ENCODE data around the gene ITPKC.
"Not testable (repeated sequence)": the region's sequence is repeated elsewhere in the genome, so short reads cannot be mapped to it uniquely, and the experiment has no call there.

The ITPKC gene

DNA sequence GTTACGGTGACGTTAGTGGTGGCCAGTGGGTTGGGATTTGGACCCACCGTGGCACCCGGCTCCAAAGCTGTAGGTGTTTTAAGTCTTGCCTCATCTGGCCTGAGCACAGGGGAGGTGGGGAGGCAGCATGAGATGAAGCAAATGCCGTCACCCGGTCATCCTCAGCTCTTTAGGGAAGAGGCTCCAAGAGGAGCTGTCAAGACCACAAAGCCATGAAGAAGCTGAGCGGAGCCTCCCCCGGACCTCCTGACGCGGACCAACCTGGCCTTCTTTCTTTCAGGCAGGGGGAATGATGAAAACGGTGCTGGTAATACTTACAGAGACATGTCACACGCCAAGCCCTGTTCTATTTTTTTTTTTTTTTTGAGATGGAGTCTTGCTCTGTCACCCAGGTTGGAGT is 26.0 kb downstream of the ITPKC start:
- no peak for DNase-seq

GRCh38 chr19:40743926-40744325 is 27.0 kb downstream of the ITPKC start:
- no peak for DNase-seq

GRCh38 chr19:40744554-40745401 is 27.9 kb downstream of the ITPKC start:
- peak; percentile 17 for DNase-seq

- DNase-seq: no peak
Observed at GRCh38 chr19:40745402-40745780, 28.5 kb downstream of the ITPKC start.

GRCh38 chr19:40747536-40747935 is 30.6 kb downstream of the ITPKC start:
- no peak for DNase-seq

GRCh38 chr19:40750058-40750873 is 33.4 kb downstream of the ITPKC start, which contains the start of gene ACTMAP:
Gene ACTMAP, minus strand, starts transcription at chr19:40750477. Its CDS starts 674 bp downstream, at chr19:40749803.
- peak; percentile 100 for DNase-seq

DNA sequence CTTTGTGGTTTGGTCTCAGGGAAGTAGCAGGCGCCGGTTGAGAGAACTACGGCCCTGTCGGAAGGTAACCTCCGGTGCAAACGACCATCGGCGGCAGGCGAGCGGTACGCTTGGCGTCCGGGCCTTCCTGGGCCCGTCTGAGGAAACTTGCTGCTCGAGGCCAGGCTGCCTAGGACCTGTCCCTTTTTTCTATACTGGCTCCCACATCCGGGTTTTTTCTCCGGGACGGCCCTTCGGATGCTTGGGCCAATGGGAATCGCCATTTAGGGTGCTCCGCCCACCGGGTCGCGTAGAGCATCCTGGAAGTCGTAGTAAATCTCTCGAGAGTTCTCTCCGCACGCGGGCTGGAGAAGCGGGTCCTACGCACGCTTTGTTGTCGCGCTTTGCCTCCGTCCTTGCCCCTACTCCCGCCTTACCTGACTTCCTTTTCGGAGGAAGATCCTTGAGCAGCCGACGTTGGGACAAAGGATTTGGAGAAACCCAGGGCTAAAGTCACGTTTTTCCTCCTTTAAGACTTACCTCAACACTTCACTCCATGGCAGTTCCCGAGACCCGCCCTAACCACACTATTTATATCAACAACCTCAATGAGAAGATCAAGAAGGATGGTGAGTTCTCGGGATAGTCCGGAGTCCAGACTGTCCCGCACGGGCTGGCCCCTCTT is 34.1 kb downstream of the ITPKC start, which contains the start of gene SNRPA:
Gene SNRPA, plus strand, starts transcription at position 330 of the 664 bp plus-strand sequence. Its CDS starts 206 bp downstream, at position 536.
- peak; percentile 99 for DNase-seq

GRCh38 chr19:40752257-40752781 is 35.4 kb downstream of the ITPKC start:
- no peak for DNase-seq

DNA sequence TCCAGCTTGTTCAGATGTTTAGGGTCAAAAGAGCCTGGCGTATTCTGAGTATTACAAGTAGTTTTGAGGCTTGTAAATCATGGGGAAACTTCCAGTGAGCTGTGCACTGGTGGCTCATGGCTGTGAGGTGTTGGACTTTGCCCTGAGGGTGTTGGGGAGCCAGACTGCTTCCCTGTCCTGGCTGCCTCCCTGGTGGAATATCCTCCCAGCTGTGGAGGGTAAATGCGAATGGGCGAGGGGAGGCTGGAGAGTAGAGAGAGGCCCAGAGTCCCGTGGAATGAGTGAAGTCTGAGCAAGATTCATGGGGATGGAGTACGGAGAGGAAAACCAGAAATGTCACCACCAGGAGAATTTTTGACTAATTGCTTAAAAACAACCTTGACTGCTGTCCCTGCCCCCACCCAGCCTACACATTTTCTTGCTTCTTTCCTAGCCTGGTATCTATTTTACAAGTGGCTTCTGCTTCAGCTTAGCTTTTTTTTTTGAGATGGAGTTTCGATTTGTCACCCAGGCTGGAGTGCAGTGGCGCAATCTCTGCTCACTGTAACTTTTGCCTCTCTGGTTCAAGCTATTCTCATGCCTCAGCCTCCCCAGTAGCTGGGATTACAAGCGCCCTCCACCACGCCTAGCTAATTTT is 37.8 kb downstream of the ITPKC start:
- DNase-seq: no peak

DNA sequence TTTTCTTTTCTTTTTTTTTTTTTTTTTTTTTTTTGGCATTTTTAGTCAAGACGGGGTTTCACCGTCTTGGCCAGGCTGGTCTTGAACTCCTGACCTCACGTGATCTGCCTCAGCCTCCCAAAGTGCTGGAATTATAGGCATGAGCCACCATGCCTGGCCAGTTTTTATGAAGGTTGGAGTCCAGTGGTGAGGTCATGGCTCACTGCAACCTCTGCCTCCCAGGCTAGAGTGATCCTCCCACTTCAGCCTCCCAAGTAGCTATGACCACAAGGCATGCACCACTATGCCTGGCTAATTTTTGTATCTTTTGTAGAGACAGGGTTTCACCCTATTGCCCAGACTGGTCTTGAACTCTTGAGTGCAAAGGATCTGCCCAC is 38.3 kb downstream of the ITPKC start:
- DNase-seq: no peak

GRCh38 chr19:40755791-40756190 is 38.9 kb downstream of the ITPKC start:
- DNase-seq: no peak

- no peak for DNase-seq
Observed at GRCh38 chr19:40756502-40757110, 39.7 kb downstream of the ITPKC start.

GRCh38 chr19:40758491-40758890 is 41.6 kb downstream of the ITPKC start:
- DNase-seq: no peak

- no peak for DNase-seq
Observed at GRCh38 chr19:40759352-40759751, 42.4 kb downstream of the ITPKC start.

GRCh38 chr19:40762754-40763470 is 46.0 kb downstream of the ITPKC start:
- no peak for DNase-seq

DNA sequence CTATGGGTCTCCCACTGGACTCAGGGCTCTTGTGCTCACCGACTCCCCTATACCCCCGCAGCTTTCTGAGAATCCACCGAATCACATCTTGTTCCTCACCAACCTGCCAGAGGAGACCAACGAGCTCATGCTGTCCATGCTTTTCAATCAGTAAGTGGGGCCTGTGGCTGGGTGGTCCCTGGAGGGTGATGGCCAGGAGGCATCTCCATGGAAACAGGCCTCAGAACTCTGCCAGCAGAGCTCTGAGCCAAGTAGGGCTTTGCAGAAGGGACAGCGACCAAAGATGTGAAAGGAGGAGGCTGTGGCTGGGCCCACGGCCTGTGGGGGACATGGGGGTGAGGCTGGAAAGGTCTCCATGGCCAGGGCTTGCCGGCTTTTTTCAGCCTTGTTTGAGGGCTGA is 46.6 kb downstream of the ITPKC start:
- no peak for DNase-seq

DNA sequence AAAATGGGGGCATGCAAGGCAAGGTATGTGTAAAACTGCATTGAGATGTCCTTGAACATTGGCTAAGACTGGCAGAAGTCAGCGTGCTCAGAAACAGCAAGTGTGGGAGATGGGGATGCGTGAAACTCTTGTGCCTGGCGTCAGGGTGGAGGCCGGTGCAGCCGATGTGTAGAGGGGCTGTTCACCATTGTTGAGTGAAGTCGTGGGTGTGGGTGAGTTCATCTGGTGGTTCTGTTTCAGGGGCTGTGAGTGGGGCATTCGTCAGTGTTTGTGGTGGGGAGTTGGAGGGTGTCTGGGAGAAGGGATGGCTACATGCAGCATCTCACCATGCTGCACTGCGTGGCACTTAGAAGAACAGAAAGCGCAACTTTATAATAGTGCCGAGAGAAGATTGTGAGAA is 47.1 kb downstream of the ITPKC start:
- DNase-seq: no peak

DNA sequence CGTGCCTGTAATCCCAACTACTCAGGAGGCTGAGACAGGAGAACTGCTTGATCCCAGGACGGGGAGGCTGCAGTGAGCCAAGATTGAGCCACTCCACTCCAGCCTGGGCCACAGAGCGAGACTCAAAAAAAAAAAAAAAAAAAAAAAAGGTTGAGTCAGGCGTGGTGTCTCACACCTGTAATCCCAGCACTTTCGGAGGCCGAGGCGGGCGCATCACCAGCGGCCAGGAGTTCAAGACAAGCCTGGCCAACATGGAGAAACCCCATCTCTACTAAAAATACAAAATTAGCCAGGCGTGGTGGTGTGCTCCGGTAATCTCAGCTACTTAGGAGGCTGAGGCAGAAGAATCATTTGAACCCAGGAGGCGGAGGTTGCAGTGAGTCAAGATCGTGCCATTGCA is 49.5 kb downstream of the ITPKC start:
- not testable (repeated sequence) for DNase-seq

GRCh38 chr19:40768869-40769268 is 52.0 kb downstream of the ITPKC start:
- no peak for DNase-seq

DNA sequence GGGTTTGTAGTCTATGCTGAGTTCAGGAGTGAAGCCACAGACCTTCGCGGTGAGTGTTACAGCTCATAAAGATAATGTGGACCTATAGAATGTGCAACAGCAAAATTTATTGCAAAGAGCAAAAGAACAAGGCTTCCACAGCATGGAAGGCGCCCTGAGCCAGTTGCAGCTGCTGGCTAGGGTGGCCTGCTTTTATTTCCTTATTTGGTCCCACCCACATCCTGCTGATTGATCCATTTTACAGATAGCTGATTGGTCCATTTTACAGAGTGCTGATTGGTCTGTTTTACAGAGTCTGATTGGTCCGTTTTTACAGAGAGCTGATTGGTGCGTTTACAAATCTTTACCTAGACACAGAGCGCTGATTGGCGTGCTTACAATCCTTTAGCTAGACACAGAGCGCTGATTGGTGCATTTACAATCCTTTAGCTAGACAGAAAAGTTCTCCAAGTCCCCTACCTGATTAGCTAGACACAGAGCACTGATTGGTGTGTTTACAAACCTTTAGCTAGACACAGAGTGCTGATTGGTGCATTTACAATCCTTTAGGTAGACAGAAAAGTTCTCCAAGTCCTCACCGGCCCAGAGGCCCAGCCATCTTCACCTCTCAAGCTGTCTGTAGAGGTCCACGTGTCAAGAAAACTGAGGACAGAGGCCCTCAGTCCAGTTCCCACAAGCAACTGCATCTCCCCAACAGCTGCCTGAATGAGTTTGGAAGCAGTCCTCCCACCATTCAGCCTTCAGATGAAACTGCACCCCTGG is 54.4 kb downstream of the ITPKC start:
- peak; percentile 63 for DNase-seq

Data from OCI-M1 (cell line).